H1 (cell line): ENCODE results near the gene F2. TPM values are rescaled to one million over a fixed set of nuclear protein-coding genes. Genes with fewer than 3 reads are reported as not detected.

Experiments used
- RFX5 ChIP-seq: IDR thresholded peaks from 2 replicates; pipeline ENCODE4 v1.6.1; 2011; ENCODE audit warnings: low read depth, low read length, improper control_type of control experiment, borderline replicate concordance
- TAF7 ChIP-seq: optimal IDR thresholded peaks from 2 replicates; pipeline ENCODE3; 2011; ENCODE audit warnings: low read depth, mild to moderate bottlenecking, inconsistent platforms, low read length, moderate library complexity, borderline replicate concordance
- polyA plus RNA-seq, 7 experiments: library from polyadenylated mRNA; depleted of rRNA in 3 of 7; stranded (reverse) in 5 of 7; unstranded in 2 of 7; fragments of >200 nt in 5 of 7; fragments of 200-250 nt in 2 of 7; gene quantifications; 1 replicate in 5 of 7; 2 replicates in 1 of 7; 4 replicates in 1 of 7; pipeline versions ENCODE4 v1.2.1 to v1.2.3, GENCODE V29; 2011 to 2013; ENCODE audit warnings: missing spikeins in 2 of 7, mixed read lengths in 2 of 7
- total RNA-seq: library from RNA; stranded (reverse); fragmentation: NEBNext Ultra II Directional; extraction: Animal tissue kit (Norgen Biotek cat#: 25700); gene quantifications from 2 replicates; pipeline ENCODE4 v1.2.1, GENCODE V29; 2021
- TF ChIP-seq, protein P1 (sequence below): fragments of 300-600 bp; sonication (generic); IDR thresholded peaks from 2 replicates; pipeline ENCODE4 v1.7.1; 2012; ENCODE audit warnings: low read length, moderate library complexity, mild to moderate bottlenecking, inconsistent platforms; ENCODE audit not compliant: insufficient replicate concordance

Gene F2
- total and polyA plus RNA-seq, 2 of the 8 experiments (the other 6 are each of a cell fraction or from before 2014, with no cell fraction given), result 0.11 TPM; not detected in 1

DNA sequence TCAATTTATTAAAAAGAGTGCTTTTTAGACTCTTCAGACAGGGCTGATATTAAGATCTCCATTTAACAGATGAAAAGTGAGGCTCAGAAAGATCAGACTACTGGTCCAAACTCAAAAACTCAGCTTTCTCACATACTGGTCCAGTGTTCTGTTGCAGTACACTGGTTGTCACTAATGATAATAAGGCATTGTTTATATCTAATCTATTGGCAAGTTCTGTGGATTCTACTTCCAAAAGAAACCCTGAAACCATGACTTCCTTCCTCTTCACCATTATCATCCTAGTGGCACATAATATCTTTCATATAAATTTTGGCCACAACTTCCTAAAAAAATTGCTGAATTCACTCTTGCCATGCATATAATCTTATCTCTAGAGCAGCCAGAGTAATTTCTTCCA is 36.9 kb downstream of the F2 start (continued):
- TF ChIP-seq TAF7, result no peak
- TF ChIP-seq, protein P1, sequence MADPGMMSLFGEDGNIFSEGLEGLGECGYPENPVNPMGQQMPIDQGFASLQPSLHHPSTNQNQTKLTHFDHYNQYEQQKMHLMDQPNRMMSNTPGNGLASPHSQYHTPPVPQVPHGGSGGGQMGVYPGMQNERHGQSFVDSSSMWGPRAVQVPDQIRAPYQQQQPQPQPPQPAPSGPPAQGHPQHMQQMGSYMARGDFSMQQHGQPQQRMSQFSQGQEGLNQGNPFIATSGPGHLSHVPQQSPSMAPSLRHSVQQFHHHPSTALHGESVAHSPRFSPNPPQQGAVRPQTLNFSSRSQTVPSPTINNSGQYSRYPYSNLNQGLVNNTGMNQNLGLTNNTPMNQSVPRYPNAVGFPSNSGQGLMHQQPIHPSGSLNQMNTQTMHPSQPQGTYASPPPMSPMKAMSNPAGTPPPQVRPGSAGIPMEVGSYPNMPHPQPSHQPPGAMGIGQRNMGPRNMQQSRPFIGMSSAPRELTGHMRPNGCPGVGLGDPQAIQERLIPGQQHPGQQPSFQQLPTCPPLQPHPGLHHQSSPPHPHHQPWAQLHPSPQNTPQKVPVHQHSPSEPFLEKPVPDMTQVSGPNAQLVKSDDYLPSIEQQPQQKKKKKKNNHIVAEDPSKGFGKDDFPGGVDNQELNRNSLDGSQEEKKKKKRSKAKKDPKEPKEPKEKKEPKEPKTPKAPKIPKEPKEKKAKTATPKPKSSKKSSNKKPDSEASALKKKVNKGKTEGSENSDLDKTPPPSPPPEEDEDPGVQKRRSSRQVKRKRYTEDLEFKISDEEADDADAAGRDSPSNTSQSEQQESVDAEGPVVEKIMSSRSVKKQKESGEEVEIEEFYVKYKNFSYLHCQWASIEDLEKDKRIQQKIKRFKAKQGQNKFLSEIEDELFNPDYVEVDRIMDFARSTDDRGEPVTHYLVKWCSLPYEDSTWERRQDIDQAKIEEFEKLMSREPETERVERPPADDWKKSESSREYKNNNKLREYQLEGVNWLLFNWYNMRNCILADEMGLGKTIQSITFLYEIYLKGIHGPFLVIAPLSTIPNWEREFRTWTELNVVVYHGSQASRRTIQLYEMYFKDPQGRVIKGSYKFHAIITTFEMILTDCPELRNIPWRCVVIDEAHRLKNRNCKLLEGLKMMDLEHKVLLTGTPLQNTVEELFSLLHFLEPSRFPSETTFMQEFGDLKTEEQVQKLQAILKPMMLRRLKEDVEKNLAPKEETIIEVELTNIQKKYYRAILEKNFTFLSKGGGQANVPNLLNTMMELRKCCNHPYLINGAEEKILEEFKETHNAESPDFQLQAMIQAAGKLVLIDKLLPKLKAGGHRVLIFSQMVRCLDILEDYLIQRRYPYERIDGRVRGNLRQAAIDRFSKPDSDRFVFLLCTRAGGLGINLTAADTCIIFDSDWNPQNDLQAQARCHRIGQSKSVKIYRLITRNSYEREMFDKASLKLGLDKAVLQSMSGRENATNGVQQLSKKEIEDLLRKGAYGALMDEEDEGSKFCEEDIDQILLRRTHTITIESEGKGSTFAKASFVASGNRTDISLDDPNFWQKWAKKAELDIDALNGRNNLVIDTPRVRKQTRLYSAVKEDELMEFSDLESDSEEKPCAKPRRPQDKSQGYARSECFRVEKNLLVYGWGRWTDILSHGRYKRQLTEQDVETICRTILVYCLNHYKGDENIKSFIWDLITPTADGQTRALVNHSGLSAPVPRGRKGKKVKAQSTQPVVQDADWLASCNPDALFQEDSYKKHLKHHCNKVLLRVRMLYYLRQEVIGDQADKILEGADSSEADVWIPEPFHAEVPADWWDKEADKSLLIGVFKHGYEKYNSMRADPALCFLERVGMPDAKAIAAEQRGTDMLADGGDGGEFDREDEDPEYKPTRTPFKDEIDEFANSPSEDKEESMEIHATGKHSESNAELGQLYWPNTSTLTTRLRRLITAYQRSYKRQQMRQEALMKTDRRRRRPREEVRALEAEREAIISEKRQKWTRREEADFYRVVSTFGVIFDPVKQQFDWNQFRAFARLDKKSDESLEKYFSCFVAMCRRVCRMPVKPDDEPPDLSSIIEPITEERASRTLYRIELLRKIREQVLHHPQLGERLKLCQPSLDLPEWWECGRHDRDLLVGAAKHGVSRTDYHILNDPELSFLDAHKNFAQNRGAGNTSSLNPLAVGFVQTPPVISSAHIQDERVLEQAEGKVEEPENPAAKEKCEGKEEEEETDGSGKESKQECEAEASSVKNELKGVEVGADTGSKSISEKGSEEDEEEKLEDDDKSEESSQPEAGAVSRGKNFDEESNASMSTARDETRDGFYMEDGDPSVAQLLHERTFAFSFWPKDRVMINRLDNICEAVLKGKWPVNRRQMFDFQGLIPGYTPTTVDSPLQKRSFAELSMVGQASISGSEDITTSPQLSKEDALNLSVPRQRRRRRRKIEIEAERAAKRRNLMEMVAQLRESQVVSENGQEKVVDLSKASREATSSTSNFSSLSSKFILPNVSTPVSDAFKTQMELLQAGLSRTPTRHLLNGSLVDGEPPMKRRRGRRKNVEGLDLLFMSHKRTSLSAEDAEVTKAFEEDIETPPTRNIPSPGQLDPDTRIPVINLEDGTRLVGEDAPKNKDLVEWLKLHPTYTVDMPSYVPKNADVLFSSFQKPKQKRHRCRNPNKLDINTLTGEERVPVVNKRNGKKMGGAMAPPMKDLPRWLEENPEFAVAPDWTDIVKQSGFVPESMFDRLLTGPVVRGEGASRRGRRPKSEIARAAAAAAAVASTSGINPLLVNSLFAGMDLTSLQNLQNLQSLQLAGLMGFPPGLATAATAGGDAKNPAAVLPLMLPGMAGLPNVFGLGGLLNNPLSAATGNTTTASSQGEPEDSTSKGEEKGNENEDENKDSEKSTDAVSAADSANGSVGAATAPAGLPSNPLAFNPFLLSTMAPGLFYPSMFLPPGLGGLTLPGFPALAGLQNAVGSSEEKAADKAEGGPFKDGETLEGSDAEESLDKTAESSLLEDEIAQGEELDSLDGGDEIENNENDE, result no peak
- TF ChIP-seq RFX5, result no peak
